Measurements from ENCODE around the gene SLC16A8. TPM values are rescaled to one million over a fixed set of nuclear protein-coding genes. Genes with fewer than 3 reads are reported as not detected.

Gene SLC16A8, protein sequence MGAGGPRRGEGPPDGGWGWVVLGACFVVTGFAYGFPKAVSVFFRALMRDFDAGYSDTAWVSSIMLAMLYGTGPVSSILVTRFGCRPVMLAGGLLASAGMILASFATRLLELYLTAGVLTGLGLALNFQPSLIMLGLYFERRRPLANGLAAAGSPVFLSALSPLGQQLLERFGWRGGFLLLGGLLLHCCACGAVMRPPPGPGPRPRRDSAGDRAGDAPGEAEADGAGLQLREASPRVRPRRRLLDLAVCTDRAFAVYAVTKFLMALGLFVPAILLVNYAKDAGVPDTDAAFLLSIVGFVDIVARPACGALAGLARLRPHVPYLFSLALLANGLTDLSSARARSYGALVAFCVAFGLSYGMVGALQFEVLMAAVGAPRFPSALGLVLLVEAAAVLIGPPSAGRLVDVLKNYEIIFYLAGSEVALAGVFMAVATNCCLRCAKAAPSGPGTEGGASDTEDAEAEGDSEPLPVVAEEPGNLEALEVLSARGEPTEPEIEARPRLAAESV
- total RNA-seq, result not detected

DNA sequence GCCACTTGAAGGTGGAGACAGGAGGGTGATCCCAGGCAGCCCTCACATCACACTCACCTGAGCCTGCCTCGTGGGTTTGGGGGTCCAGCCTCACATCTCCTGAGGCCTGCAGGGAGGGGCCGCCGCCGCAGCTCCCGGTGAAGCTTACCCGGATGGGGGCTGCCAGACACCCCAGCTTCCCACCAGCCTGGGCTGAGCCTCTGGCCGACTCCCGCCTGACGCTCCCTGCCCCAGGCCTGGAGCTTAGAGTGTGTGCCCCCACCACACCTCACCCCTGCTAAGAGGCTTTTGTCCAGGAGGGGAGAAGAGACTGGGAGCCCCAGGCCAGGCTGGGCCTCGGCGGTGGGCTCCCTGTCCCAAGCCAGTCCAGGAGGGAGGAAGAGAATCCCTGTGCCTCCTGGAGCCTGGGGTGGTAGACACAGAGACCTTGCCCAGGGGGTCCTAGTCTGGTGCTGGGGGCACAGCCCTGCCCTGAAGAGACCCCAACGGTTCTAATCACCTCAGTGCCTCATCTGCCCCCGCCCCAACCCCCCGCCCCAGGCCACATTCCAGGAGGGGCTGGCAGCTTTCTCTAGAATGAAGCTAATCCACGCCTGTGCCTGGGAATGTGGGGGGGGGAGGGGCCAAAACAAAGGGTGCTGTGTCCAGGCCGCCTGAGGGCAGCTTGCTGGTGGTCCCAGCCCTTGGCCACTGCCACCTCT, at the start of gene SLC16A8:
Gene SLC16A8 (minus strand): TSS at position 254 of the 701 bp plus-strand sequence. CDS start 1,311 bp downstream, outside the sequence.
- Mint-ChIP-seq H3K4me1 (peaks cover 4% of the 10 kb centered on the region), H3K27ac (no peak within 1 kb of the TSS), H3K36me3 (peaks cover 6% of the 10 kb centered on the region), H3K27me3 (peaks cover 32% of the 10 kb centered on the region), H3K9me3 (no peaks in the 10 kb centered on the region), H3K4me3 (no peak within 1 kb of the TSS)
- no peak for DNase-seq

DNA sequence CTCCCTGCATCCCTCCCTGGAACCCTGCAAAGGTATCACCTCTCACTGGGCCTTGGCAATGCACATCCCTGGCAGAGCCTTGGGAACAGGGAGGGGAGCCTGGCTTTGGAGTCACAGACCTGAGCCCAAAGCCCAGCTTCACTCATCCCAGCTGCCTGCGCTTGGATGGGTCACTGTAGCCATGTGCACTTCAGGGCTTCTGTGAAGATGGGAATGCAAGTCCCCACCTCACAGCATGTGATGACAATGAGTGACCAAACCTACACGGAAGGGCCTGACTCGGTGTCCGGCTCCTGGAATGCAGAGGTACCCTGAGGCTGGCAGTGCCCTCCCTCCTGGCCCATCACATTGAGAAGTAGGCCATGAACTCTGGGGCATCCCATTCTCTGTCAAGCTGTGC, 49.3 kb upstream of the SLC16A8 start:
- Mint-ChIP-seq H3K9me3 (no peaks in the 10 kb centered on the region), H3K27ac (no peak overlapping the region), H3K36me3 (peaks cover 10% of the 10 kb centered on the region), H3K4me3 (no peak overlapping the region), H3K4me1 (no peaks in the 10 kb centered on the region), H3K27me3 (no peaks in the 10 kb centered on the region)
- no peak for DNase-seq

DNA sequence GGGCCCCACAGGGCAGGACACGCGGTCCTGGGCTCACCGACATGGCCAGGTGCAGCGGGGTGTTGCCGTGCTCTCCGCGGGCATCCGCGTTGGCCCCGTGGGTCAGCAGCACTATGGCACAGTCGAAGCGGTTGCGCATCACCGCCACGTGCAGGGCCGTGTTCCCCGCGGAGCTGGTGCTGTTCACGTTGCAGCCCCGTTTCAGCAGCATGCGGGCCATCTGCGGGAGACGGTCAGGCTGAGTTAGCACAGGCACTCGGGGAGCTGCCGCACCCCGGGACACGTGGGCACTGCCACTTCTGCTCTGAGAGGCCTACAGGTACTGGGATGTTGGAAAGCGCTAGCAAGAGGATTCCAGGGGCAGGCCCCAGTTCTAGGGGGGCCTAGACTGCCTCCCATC, 48.8 kb upstream of the SLC16A8 start:
- no peak for DNase-seq
- H3K4me1 Mint-ChIP-seq, result no peaks in the 10 kb centered on the region
- H3K36me3 Mint-ChIP-seq, result peaks cover 10% of the 10 kb centered on the region
- H3K27me3 Mint-ChIP-seq, result no peaks in the 10 kb centered on the region
- no peak overlapping the region for H3K4me3 Mint-ChIP-seq
- H3K27ac Mint-ChIP-seq, result no peak overlapping the region
- no peaks in the 10 kb centered on the region for H3K9me3 Mint-ChIP-seq

DNA sequence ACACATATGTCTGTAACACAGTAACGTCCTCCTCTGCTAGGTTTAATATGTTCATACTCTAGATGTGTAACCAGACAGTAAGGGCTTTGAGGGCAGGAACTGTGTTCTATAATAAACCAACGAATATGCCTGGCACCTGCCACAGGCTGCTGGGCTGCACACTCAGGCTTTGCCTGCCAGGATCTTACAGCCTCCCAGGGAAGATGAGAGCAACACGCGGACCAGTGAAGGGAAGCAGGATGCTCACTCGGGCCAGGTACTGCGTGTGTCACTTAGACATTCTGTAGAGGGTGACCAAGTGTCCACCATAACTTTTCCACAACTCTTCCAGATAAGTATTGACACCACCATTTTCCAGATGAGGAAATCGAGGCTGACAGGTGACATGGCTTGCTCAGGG, 48.2 kb upstream of the SLC16A8 start:
- Mint-ChIP-seq H3K4me3 (no peak overlapping the region), H3K4me1 (no peaks in the 10 kb centered on the region), H3K27ac (no peak overlapping the region)

DNA sequence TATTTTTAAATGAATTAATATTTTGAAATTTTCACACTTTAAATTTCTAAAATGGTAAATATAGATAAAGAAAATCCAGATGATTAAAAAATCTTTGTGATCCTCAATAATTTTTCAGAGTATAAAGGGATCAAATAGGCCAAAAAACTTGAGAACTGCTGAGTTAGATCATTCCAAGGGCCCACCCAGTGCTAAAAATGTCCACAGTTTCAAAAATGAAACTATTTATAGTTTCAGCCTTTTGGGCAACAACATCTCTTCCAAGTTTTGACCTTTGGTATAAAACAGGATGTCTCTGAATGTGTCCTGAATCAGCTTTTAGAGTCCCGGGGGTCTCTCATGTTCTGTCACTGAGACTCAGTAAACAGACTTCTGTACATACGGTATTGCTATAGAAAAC, 47.4 kb upstream of the SLC16A8 start:
- Mint-ChIP-seq H3K4me3 (no peak overlapping the region), H3K4me1 (no peaks in the 10 kb centered on the region), H3K27ac (no peak overlapping the region)

More for the DNA sequence above, 48.2 kb upstream of the SLC16A8 start:
- Mint-ChIP-seq H3K36me3 (peaks cover 10% of the 10 kb centered on the region), H3K27me3 (no peaks in the 10 kb centered on the region), H3K9me3 (no peaks in the 10 kb centered on the region)
- no peak for DNase-seq

DNA sequence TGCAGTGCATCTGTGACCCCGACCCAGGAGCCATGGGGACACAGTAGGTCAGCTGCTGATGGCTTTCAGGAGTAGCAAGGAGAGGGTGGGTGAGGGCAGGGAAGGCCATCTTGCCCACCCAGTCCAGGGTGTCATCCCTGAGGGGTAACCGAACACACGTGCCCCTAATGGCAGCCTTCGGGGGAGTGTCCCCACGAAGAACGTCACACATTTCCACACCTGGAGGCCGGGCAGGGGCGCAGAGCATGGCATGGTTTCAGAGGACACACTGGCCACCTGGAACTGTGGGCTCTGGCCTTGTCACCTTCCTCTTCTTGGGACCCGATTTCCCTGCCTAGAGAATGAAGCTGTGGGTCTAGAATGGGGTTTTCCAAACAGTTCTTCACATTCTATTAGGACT, 45.9 kb upstream of the SLC16A8 start:
- no peak for DNase-seq
- no peak overlapping the region for H3K27ac Mint-ChIP-seq
- H3K4me1 Mint-ChIP-seq, result no peaks in the 10 kb centered on the region
- H3K9me3 Mint-ChIP-seq, result no peaks in the 10 kb centered on the region
- peaks cover 5% of the 10 kb centered on the region for H3K36me3 Mint-ChIP-seq
- no peaks in the 10 kb centered on the region for H3K27me3 Mint-ChIP-seq
- no peak overlapping the region for H3K4me3 Mint-ChIP-seq

More for the DNA sequence above, 47.4 kb upstream of the SLC16A8 start:
- H3K9me3 Mint-ChIP-seq, result no peaks in the 10 kb centered on the region
- H3K27me3 Mint-ChIP-seq, result no peaks in the 10 kb centered on the region
- H3K36me3 Mint-ChIP-seq, result peaks cover 10% of the 10 kb centered on the region
- DNase-seq, result no peak

DNA sequence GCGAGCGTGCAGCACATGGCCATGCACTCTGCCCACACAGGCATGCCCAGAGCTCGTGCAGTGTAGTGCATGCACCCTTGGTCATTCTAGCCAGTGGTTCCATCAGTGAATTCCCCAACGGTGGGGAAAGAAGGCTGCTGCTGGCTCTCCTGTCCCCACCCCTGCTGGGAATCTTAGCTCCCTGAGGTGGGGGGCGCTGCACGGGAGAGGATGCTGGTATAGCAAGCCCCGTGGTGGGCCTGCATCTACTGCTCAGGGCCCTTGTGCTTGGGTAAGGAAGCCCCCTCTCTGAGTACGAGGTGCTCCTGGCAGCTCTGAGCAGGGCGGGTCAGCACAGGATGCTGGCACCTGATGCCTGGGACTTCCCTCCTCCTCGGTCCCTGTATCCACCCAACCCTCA, 45.0 kb upstream of the SLC16A8 start:
- DNase-seq, result no peak
- H3K4me3 Mint-ChIP-seq, result no peak overlapping the region
- no peaks in the 10 kb centered on the region for H3K4me1 Mint-ChIP-seq
- H3K9me3 Mint-ChIP-seq, result no peaks in the 10 kb centered on the region
- H3K36me3 Mint-ChIP-seq, result peaks cover 3% of the 10 kb centered on the region
- no peaks in the 10 kb centered on the region for H3K27me3 Mint-ChIP-seq
- no peak overlapping the region for H3K27ac Mint-ChIP-seq

DNA sequence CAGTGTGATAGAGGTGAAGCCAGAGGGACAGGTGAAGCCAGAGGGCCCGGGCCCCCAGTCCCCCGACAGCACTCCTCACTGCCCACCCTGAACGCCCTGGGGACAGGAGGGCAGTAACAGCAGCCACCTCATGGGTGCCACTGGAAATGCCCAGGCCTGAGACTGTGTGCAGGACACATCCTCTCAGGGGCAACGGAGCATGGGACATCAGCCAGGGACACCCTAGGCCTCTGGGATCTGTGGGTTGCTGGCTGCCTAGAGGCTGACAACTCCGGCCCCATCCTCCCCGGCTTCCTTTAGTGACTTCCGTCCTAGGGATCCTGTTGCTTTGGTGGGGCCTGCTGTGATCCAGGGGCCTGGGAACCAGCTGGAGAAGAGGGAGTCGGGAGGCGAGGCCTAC, 43.9 kb upstream of the SLC16A8 start:
- peaks cover 3% of the 10 kb centered on the region for H3K36me3 Mint-ChIP-seq
- DNase-seq, result no peak

DNA sequence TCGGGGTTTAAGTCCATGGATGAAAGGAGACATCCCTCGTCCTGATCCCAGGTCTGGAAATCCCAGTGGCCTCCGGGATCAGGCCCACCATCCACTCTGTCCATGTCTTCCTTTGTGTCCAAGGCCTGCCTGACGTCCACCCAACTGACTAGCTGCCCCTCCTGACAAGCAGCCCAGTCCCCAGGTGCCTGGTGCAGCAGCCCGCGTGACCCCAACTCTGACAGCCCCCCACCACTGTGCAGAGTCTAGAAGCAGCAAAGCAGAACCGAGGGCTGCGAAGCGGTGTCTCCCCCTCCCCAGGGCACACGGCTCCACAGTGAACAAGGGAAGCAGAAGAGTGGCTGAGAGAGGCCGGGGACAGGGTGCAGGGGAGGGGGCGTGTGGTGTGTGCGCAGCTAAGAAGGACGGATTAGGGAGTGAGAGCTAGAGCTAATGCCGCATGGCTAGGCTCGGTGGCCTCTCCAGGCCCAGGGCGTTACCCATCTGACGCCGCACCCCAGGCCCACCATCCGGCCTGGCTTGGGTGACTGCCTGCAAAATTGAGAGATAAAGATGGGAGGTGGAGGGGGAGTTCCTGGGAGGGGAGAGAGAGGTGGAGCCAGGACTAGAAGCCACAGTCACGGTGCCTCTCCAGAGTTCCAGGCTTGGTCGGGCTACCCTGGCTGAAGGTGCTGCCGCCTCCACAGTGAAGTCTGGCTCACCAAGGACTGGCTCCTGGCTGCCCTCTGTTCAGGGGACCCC, 43.1 kb upstream of the SLC16A8 start:
- no peak overlapping the region for H3K4me3 Mint-ChIP-seq
- H3K36me3 Mint-ChIP-seq, result no peaks in the 10 kb centered on the region
- H3K4me1 Mint-ChIP-seq, result no peaks in the 10 kb centered on the region
- no peak overlapping the region for H3K27ac Mint-ChIP-seq
- no peaks in the 10 kb centered on the region for H3K27me3 Mint-ChIP-seq
- DNase-seq, result no peak
- no peaks in the 10 kb centered on the region for H3K9me3 Mint-ChIP-seq

More for the DNA sequence above, 43.9 kb upstream of the SLC16A8 start:
- no peaks in the 10 kb centered on the region for H3K27me3 Mint-ChIP-seq
- no peak overlapping the region for H3K27ac Mint-ChIP-seq
- H3K4me3 Mint-ChIP-seq, result no peak overlapping the region
- no peaks in the 10 kb centered on the region for H3K4me1 Mint-ChIP-seq
- H3K9me3 Mint-ChIP-seq, result no peaks in the 10 kb centered on the region

DNA sequence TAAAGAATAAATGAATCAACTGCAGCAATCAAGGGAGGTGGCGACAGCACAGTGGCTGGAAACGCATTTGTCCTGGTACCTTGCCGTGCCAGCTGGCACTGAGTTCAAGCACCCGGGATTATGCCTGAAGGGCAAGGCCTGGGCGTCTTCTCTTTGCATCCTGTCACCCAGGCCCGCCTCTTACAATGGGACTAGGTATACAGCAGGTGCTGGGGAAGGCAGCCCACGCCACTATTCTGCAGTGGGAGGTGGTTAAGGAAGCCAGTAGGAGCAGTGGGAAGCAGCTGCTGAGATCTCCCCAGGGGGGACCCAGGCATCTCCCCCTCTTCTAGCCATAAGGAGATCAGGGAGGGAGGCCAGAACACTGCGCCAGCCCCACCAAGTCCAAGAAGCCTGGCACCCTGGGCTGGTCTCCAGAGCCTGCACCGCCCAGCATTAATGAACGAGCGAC, 41.8 kb upstream of the SLC16A8 start:
- Mint-ChIP-seq H3K4me1 (no peaks in the 10 kb centered on the region), H3K27ac (no peak overlapping the region), H3K9me3 (no peaks in the 10 kb centered on the region), H3K36me3 (no peaks in the 10 kb centered on the region), H3K27me3 (no peaks in the 10 kb centered on the region), H3K4me3 (no peak overlapping the region)
- no peak for DNase-seq

DNA sequence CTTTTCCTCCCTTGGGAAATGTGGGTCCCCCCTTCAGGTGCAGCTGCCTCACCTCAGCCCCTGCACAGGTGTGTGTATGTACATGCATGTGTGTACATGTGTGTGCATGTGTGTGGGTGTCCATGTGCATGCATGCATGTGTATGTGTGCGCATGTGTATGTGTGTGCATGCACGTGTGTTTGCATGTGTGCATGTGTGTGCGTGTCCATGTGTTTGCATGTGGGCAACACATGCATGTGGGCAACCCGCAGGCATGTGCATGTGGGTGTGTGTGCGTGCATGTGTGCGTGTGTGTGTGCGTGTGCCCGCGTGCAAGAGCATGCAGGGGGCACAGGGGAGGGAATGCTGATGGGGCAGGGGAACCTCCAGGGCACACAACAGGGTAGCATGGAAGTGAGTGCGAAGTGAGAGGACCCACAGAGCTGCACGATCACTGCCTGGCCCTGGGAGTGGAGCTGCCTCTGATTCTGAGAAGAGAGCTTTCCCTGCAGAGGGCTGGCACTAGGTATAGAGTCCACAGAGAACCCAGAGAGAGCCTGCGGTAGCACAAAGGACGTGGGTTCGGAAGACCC, 41.1 kb upstream of the SLC16A8 start:
- H3K27ac Mint-ChIP-seq, result no peak overlapping the region
- no peak for DNase-seq
- H3K4me1 Mint-ChIP-seq, result no peaks in the 10 kb centered on the region
- H3K9me3 Mint-ChIP-seq, result no peaks in the 10 kb centered on the region
- H3K27me3 Mint-ChIP-seq, result no peaks in the 10 kb centered on the region
- no peak overlapping the region for H3K4me3 Mint-ChIP-seq
- H3K36me3 Mint-ChIP-seq, result no peaks in the 10 kb centered on the region

DNA sequence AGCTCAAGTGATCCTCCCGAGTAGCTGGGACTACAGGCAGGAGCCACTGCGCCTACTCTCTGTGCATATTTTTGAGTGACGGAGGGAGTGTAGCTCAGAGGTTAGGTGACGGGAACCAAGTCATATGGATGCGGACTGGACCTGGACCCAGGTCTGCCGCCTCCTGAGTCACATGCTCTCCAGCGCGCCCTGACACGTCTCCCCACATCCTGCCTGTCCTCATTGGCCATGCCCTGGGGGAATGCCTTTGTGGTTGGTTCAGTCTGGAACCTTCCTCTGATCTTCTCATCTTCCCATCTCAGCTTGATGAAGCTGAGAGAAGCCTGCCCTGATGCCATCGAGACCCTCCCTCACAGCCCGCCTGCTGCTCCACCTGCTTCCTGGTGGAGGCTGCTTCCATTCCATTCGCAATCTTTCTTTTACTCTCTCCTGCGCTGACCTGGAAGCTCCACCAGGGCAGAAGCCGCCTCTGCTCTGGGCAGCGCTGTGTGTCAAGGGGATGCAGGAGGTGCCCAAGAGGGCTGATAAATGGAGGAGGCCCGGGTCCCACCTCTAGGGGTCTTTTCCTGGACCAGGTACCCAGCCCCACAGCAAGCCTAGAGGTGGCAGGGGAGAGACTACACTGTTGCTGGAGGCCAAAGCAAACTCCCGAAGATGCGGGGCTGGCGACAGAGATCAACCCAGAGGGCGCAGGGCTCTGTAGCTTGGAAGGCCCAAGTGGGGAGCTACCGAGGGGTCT, 40.4 kb upstream of the SLC16A8 start:
- H3K27me3 Mint-ChIP-seq, result no peaks in the 10 kb centered on the region
- H3K4me1 Mint-ChIP-seq, result no peaks in the 10 kb centered on the region
- no peaks in the 10 kb centered on the region for H3K36me3 Mint-ChIP-seq
- no peak overlapping the region for H3K4me3 Mint-ChIP-seq
- no peak overlapping the region for H3K27ac Mint-ChIP-seq
- DNase-seq, result no peak
- no peaks in the 10 kb centered on the region for H3K9me3 Mint-ChIP-seq

DNA sequence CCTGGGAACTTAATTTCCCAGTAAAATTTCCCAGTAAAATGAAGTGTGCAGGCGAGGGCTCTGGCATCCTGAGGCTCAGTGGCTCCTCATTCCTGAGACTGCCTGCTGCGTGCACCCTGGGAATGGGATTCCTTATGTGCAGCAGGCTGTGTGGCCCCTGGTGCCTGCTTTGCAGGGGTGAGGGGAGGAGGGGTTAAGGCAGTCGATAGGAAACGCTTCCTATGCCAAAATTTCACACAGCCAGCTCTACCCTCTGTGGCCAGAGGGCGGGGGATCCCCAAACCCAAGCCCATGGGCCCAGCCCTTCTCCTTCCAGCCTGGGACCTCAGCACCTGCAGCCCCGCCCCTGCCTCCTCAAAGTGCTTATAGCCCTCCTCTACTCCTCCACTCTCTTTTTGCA, 38.6 kb upstream of the SLC16A8 start:
- Mint-ChIP-seq H3K4me1 (no peaks in the 10 kb centered on the region), H3K9me3 (no peaks in the 10 kb centered on the region), H3K27me3 (no peaks in the 10 kb centered on the region), H3K4me3 (no peak overlapping the region), H3K36me3 (peaks cover 1% of the 10 kb centered on the region), H3K27ac (no peak overlapping the region)
- DNase-seq, result no peak

DNA sequence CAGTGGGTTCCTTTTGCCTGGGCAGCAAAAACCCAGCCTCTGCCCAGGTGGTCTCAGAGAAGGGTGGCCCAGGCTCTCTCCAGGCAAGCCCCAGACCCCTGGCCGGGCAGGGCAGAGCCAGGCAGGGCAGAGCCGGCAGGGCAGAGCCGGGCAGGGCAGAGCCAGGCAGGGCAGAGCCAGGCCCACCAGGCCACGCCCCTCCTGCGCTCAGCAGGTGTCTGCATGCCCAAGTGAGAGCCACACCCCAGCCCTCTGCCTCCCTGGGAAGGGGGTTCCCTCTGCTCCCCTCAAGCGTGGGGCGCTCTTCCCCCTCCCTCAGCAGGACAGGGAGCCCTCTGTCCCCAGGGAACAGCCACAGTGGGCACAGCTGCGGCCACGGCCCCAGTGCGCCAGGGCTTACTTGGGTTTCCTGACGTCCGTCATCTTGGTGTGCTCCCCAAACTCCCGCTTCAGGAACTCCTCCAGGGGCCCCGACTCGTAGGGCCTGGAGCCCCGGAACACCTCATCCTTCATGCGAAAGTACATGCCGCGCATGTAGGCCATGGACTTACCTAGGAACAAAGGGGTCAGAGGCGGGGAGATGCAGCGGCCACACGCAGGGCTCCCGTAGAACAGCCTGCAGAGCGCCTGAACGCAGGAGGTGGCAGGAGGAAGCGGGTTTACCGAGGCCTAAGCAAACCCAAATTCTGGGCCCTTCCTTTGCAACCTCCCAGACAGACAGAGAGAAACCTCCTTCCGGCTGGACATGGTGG, 36.6 kb upstream of the SLC16A8 start:
- no peak for DNase-seq
- H3K27ac Mint-ChIP-seq, result no peak overlapping the region
- H3K36me3 Mint-ChIP-seq, result peaks cover 1% of the 10 kb centered on the region
- no peak overlapping the region for H3K4me3 Mint-ChIP-seq
- H3K27me3 Mint-ChIP-seq, result no peaks in the 10 kb centered on the region
- H3K4me1 Mint-ChIP-seq, result no peaks in the 10 kb centered on the region
- no peaks in the 10 kb centered on the region for H3K9me3 Mint-ChIP-seq
